Measurements from ENCODE around the gene CNPY1.

DNA sequence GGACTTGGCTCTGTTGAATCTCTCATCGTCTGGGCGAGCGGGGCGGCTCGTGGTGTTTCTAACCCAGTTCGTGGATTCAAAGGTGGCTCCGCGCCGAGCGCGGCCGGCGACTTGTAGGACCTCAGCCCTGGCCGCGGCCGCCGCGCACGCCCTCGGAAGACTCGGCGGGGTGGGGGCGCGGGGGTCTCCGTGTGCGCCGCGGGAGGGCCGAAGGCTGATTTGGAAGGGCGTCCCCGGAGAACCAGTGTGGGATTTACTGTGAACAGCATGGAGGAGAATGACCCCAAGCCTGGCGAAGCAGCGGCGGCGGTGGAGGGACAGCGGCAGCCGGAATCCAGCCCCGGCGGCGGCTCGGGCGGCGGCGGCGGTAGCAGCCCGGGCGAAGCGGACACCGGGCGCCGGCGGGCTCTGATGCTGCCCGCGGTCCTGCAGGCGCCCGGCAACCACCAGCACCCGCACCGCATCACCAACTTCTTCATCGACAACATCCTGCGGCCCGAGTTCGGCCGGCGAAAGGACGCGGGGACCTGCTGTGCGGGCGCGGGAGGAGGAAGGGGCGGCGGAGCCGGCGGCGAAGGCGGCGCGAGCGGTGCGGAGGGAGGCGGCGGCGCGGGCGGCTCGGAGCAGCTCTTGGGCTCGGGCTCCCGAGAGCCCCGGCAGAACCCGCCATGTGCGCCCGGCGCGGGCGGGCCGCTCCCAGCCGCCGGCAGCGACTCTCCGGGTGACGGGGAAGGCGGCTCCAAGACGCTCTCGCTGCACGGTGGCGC, 88.1 kb downstream of the CNPY1 start, which contains the start of gene EN2:
- TF ChIP-seq, protein P1, sequence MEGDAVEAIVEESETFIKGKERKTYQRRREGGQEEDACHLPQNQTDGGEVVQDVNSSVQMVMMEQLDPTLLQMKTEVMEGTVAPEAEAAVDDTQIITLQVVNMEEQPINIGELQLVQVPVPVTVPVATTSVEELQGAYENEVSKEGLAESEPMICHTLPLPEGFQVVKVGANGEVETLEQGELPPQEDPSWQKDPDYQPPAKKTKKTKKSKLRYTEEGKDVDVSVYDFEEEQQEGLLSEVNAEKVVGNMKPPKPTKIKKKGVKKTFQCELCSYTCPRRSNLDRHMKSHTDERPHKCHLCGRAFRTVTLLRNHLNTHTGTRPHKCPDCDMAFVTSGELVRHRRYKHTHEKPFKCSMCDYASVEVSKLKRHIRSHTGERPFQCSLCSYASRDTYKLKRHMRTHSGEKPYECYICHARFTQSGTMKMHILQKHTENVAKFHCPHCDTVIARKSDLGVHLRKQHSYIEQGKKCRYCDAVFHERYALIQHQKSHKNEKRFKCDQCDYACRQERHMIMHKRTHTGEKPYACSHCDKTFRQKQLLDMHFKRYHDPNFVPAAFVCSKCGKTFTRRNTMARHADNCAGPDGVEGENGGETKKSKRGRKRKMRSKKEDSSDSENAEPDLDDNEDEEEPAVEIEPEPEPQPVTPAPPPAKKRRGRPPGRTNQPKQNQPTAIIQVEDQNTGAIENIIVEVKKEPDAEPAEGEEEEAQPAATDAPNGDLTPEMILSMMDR (IDR thresholded peaks at IDR 0.05): no peak
- TF ChIP-seq POLR2A (IDR thresholded peaks at IDR 0.05): no peak

Measured in adrenal gland (tissue), 5 donors.